GM11168 (cell line): ENCODE measurements around the gene GTPBP2.
"Not testable (repeated sequence)": the region's sequence is repeated elsewhere in the genome, so short reads cannot be mapped to it uniquely, and the experiment has no call there.

Experiments
- in situ Hi-C: fragments of 300-500 bp; cut with MboI; formaldehyde crosslinking; loops from one replicate; pipeline ENCODE4 v1.12.0; 2022; ENCODE audit warnings: low sequenced_read_pairs; ENCODE audit not compliant: unreplicated experiment

GTPBP2 gene

GRCh38 chr6:43665376-43665775 lies 36.3 kb upstream of the GTPBP2 start:
- in situ Hi-C loops: loop anchor here (25.0 kb wide), 1 partner anchor 422 kb away; no protein-coding TSS in a partner anchor

- in situ Hi-C loops: loop anchor here (25.0 kb wide), 1 partner anchor 424 kb away; no protein-coding TSS in a partner anchor
These were observed 33.9 kb upstream of the GTPBP2 start for GRCh38 chr6:43662948-43663347.

GRCh38 chr6:43658161-43658560 lies 29.1 kb upstream of the GTPBP2 start:
- in situ Hi-C loops: loop anchor here (25.0 kb wide), 1 partner anchor 429 kb away; no protein-coding TSS in a partner anchor

- in situ Hi-C loops: loop anchor here (25.0 kb wide), 1 partner anchor 430 kb away; no protein-coding TSS in a partner anchor
These were observed 28.2 kb upstream of the GTPBP2 start for GRCh38 chr6:43657221-43657802.

GRCh38 chr6:43652822-43653221 lies 23.8 kb upstream of the GTPBP2 start:
- in situ Hi-C loops: loop anchor here (25.0 kb wide), 1 partner anchor 434 kb away; no protein-coding TSS in a partner anchor

GRCh38 chr6:43648248-43648647 lies 19.2 kb upstream of the GTPBP2 start:
- in situ Hi-C loops: no loop called here

- in situ Hi-C loops: no loop called here
These were observed 18.5 kb upstream of the GTPBP2 start for GRCh38 chr6:43647613-43648012.

- in situ Hi-C loops: no loop called here
These were observed 16.5 kb upstream of the GTPBP2 start for GRCh38 chr6:43645613-43645964.

GRCh38 chr6:43644940-43645612 lies 16.0 kb upstream of the GTPBP2 start, which contains the start of gene RSPH9:
Gene RSPH9, plus strand, starts transcription at chr6:43645036. Its CDS starts 63 bp downstream, at chr6:43645099.
- in situ Hi-C loops: no loop called here

GRCh38 chr6:43639984-43640800 lies 11.1 kb upstream of the GTPBP2 start:
- in situ Hi-C loops: no loop called here

GRCh38 chr6:43636308-43636659 lies 7.2 kb upstream of the GTPBP2 start:
- in situ Hi-C loops: no loop called here

GRCh38 chr6:43635387-43636307 lies 6.6 kb upstream of the GTPBP2 start, which contains the start of gene MAD2L1BP:
Gene MAD2L1BP, plus strand, starts transcription at chr6:43635840. Its CDS starts 36 bp downstream, at chr6:43635876.
- in situ Hi-C loops: no loop called here

- in situ Hi-C loops: no loop called here
These were observed 5.7 kb upstream of the GTPBP2 start for GRCh38 chr6:43634702-43635303.

- in situ Hi-C loops: not testable (repeated sequence)
These were observed 3.9 kb upstream of the GTPBP2 start for GRCh38 chr6:43633002-43633401.

GRCh38 chr6:43630980-43631619 lies 2.0 kb upstream of the GTPBP2 start:
- in situ Hi-C loops: no loop called here

- in situ Hi-C loops: no loop called here
These were observed 639 bp upstream of the GTPBP2 start for GRCh38 chr6:43629505-43630300.

GRCh38 chr6:43628393-43629103 lies 516 bp downstream of the GTPBP2 start:
- in situ Hi-C loops: no loop called here
